HepG2 (cell line): ENCODE measurements around the gene SAYSD1.

ENCODE experiments used
- ZBTB7A ChIP-seq: sonication (generic); formaldehyde crosslinking; IDR thresholded peaks from 2 replicates; pipeline ENCODE4 v1.8.0; 2022; ENCODE audit warnings: mild to moderate bottlenecking, missing genetic modification reagents
- ZC3H13 ChIP-seq: sonication (generic); formaldehyde crosslinking; IDR thresholded peaks from 2 replicates; pipeline ENCODE4 v1.8.1; 2023; ENCODE audit warnings: mild to moderate bottlenecking, missing genetic modification reagents, moderate library complexity

DNA sequence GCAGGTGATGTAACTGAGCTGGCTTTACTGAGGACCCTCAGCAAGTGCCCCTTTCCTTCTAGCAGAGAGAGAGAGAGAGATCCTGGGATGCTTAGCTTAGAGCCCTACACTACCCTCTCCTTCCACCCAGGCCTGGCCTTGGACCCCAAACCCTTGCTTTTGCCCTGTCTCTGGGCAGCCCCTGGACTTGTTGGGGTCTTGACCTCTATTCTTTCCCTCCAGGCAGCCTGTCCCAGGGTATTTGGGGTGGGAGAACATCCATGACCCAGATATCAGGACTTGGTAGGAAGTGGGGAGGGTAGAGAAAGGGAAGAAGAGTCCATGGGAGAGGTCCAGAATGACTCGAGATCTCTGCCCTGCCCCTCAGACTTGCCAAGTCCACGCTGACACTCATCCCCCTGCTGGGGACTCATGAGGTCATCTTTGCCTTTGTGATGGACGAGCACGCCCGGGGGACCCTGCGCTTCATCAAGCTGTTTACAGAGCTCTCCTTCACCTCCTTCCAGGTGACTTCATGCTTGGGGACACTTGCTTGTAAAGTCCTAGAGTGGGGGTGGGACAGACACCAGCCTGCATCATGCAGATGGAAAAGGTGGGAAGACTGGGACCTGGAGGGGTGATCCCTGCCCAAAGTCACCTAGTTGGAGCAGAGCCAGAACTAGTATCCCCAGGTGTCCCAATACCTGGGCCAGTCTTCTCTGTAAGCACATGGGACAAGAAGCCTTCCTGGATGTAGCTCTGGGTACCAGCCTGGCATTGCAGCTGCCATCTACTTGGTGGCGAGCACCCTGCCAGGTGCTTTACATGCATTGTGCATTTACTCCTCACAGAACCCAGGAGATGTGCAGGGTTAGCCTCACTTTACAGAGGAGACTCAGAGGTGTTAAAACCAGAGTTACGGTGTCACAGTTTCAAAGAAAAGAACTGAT, 35.5 kb downstream of the SAYSD1 start:
- TF ChIP-seq ZBTB7A (CRISPR knock-in tag) (no peak), ZC3H13 (CRISPR knock-in tag) (no peak)
